ENCODE data around the gene CDH22.

The CDH22 gene

GRCh38 chr20:46311719-46312074, 3.4 kb upstream of the CDH22 start:
- H3K36me3 ChIP-seq (ENCODE audit: control insufficient read depth, insufficient read depth, low read length) = no peaks in the 10 kb centered on the region
- no peak overlapping the region for H3K4me3 ChIP-seq (ENCODE audit: low read length)
- no peaks in the 10 kb centered on the region for H3K9me3 ChIP-seq (ENCODE audit: control insufficient read depth, low read length)
- peaks cover 97% of the 10 kb centered on the region for H3K27me3 ChIP-seq (ENCODE audit: control insufficient read depth, insufficient read depth, low read length)
- H3K9ac ChIP-seq (ENCODE audit: low read length) = no peak overlapping the region
- H3K4me1 ChIP-seq (ENCODE audit: control insufficient read depth, insufficient read depth, low read length) = peaks cover 12% of the 10 kb centered on the region

GRCh38 chr20:46311039-46311650, 2.8 kb upstream of the CDH22 start:
- no peaks in the 10 kb centered on the region for H3K9me3 ChIP-seq (ENCODE audit: control insufficient read depth, low read length)
- H3K27me3 ChIP-seq (ENCODE audit: control insufficient read depth, insufficient read depth, low read length) = peaks cover 97% of the 10 kb centered on the region
- no peaks in the 10 kb centered on the region for H3K36me3 ChIP-seq (ENCODE audit: control insufficient read depth, insufficient read depth, low read length)
- H3K4me3 ChIP-seq (ENCODE audit: low read length) = no peak overlapping the region
- peaks cover 15% of the 10 kb centered on the region for H3K4me1 ChIP-seq (ENCODE audit: control insufficient read depth, insufficient read depth, low read length)
- H3K9ac ChIP-seq (ENCODE audit: low read length) = no peak overlapping the region

GRCh38 chr20:46309945-46310344, 1.6 kb upstream of the CDH22 start:
- Histone ChIP-seq H3K9me3 (ENCODE audit: control insufficient read depth, low read length) (no peaks in the 10 kb centered on the region), H3K4me3 (ENCODE audit: low read length) (no peak overlapping the region), H3K36me3 (ENCODE audit: control insufficient read depth, insufficient read depth, low read length) (no peaks in the 10 kb centered on the region), H3K9ac (ENCODE audit: low read length) (no peak overlapping the region), H3K27me3 (ENCODE audit: control insufficient read depth, insufficient read depth, low read length) (peaks cover 96% of the 10 kb centered on the region), H3K4me1 (ENCODE audit: control insufficient read depth, insufficient read depth, low read length) (peaks cover 26% of the 10 kb centered on the region)

- peaks cover 28% of the 10 kb centered on the region for H3K4me1 ChIP-seq (ENCODE audit: control insufficient read depth, insufficient read depth, low read length)
- H3K9ac ChIP-seq (ENCODE audit: low read length) = no peak overlapping the region
- no peaks in the 10 kb centered on the region for H3K9me3 ChIP-seq (ENCODE audit: control insufficient read depth, low read length)
- no peaks in the 10 kb centered on the region for H3K36me3 ChIP-seq (ENCODE audit: control insufficient read depth, insufficient read depth, low read length)
- peaks cover 77% of the 10 kb centered on the region for H3K27me3 ChIP-seq (ENCODE audit: control insufficient read depth, insufficient read depth, low read length)
- H3K4me3 ChIP-seq (ENCODE audit: low read length) = no peak overlapping the region
These were observed 370 bp downstream of the CDH22 start for GRCh38 chr20:46307999-46308257.

- Histone ChIP-seq H3K4me1 (ENCODE audit: control insufficient read depth, insufficient read depth, low read length) (peaks cover 28% of the 10 kb centered on the region), H3K9ac (ENCODE audit: low read length) (no peak overlapping the region), H3K4me3 (ENCODE audit: low read length) (no peak overlapping the region), H3K36me3 (ENCODE audit: control insufficient read depth, insufficient read depth, low read length) (no peaks in the 10 kb centered on the region), H3K9me3 (ENCODE audit: control insufficient read depth, low read length) (no peaks in the 10 kb centered on the region), H3K27me3 (ENCODE audit: control insufficient read depth, insufficient read depth, low read length) (peaks cover 77% of the 10 kb centered on the region)
These were observed 929 bp downstream of the CDH22 start for GRCh38 chr20:46307139-46307998.

GRCh38 chr20:46306743-46307138, 1.6 kb downstream of the CDH22 start:
- H3K9me3 ChIP-seq (ENCODE audit: control insufficient read depth, low read length) = no peaks in the 10 kb centered on the region
- peaks cover 74% of the 10 kb centered on the region for H3K27me3 ChIP-seq (ENCODE audit: control insufficient read depth, insufficient read depth, low read length)
- no peaks in the 10 kb centered on the region for H3K36me3 ChIP-seq (ENCODE audit: control insufficient read depth, insufficient read depth, low read length)
- H3K4me3 ChIP-seq (ENCODE audit: low read length) = no peak overlapping the region
- H3K4me1 ChIP-seq (ENCODE audit: control insufficient read depth, insufficient read depth, low read length) = peaks cover 28% of the 10 kb centered on the region
- no peak overlapping the region for H3K9ac ChIP-seq (ENCODE audit: low read length)

- Histone ChIP-seq H3K36me3 (ENCODE audit: control insufficient read depth, insufficient read depth, low read length) (no peaks in the 10 kb centered on the region), H3K9ac (ENCODE audit: low read length) (no peak overlapping the region), H3K27me3 (ENCODE audit: control insufficient read depth, insufficient read depth, low read length) (peaks cover 68% of the 10 kb centered on the region), H3K4me3 (ENCODE audit: low read length) (no peak overlapping the region), H3K9me3 (ENCODE audit: control insufficient read depth, low read length) (no peaks in the 10 kb centered on the region), H3K4me1 (ENCODE audit: control insufficient read depth, insufficient read depth, low read length) (peaks cover 28% of the 10 kb centered on the region)
These were observed 2.3 kb downstream of the CDH22 start for GRCh38 chr20:46305973-46306360.

GRCh38 chr20:46305331-46305972, 2.8 kb downstream of the CDH22 start:
- no peak overlapping the region for H3K9ac ChIP-seq (ENCODE audit: low read length)
- peaks cover 28% of the 10 kb centered on the region for H3K4me1 ChIP-seq (ENCODE audit: control insufficient read depth, insufficient read depth, low read length)
- H3K4me3 ChIP-seq (ENCODE audit: low read length) = no peak overlapping the region
- peaks cover 62% of the 10 kb centered on the region for H3K27me3 ChIP-seq (ENCODE audit: control insufficient read depth, insufficient read depth, low read length)
- no peaks in the 10 kb centered on the region for H3K36me3 ChIP-seq (ENCODE audit: control insufficient read depth, insufficient read depth, low read length)
- H3K9me3 ChIP-seq (ENCODE audit: control insufficient read depth, low read length) = no peaks in the 10 kb centered on the region

GRCh38 chr20:46304852-46305251, 3.4 kb downstream of the CDH22 start:
- H3K36me3 ChIP-seq (ENCODE audit: control insufficient read depth, insufficient read depth, low read length) = no peaks in the 10 kb centered on the region
- H3K9ac ChIP-seq (ENCODE audit: low read length) = no peak overlapping the region

GRCh38 chr20:46304361-46304760, 3.9 kb downstream of the CDH22 start:
- no peak overlapping the region for H3K4me3 ChIP-seq (ENCODE audit: low read length)
- H3K4me1 ChIP-seq (ENCODE audit: control insufficient read depth, insufficient read depth, low read length) = peaks cover 28% of the 10 kb centered on the region
- no peaks in the 10 kb centered on the region for H3K36me3 ChIP-seq (ENCODE audit: control insufficient read depth, insufficient read depth, low read length)
- no peaks in the 10 kb centered on the region for H3K9me3 ChIP-seq (ENCODE audit: control insufficient read depth, low read length)
- no peak overlapping the region for H3K9ac ChIP-seq (ENCODE audit: low read length)
- peaks cover 52% of the 10 kb centered on the region for H3K27me3 ChIP-seq (ENCODE audit: control insufficient read depth, insufficient read depth, low read length)

More at GRCh38 chr20:46304852-46305251, 3.4 kb downstream of the CDH22 start:
- Histone ChIP-seq H3K9me3 (ENCODE audit: control insufficient read depth, low read length) (no peaks in the 10 kb centered on the region), H3K4me1 (ENCODE audit: control insufficient read depth, insufficient read depth, low read length) (peaks cover 28% of the 10 kb centered on the region), H3K4me3 (ENCODE audit: low read length) (no peak overlapping the region), H3K27me3 (ENCODE audit: control insufficient read depth, insufficient read depth, low read length) (peaks cover 56% of the 10 kb centered on the region)

- Histone ChIP-seq H3K9me3 (ENCODE audit: control insufficient read depth, low read length) (no peaks in the 10 kb centered on the region), H3K27me3 (ENCODE audit: control insufficient read depth, insufficient read depth, low read length) (peaks cover 42% of the 10 kb centered on the region), H3K36me3 (ENCODE audit: control insufficient read depth, insufficient read depth, low read length) (no peaks in the 10 kb centered on the region), H3K4me1 (ENCODE audit: control insufficient read depth, insufficient read depth, low read length) (peaks cover 28% of the 10 kb centered on the region), H3K9ac (ENCODE audit: low read length) (no peak overlapping the region), H3K4me3 (ENCODE audit: low read length) (no peak overlapping the region)
These were observed 4.9 kb downstream of the CDH22 start for GRCh38 chr20:46303176-46303956.

GRCh38 chr20:46302106-46302505, 6.2 kb downstream of the CDH22 start:
- Histone ChIP-seq H3K9me3 (ENCODE audit: control insufficient read depth, low read length) (no peaks in the 10 kb centered on the region), H3K4me3 (ENCODE audit: low read length) (no peak overlapping the region), H3K4me1 (ENCODE audit: control insufficient read depth, insufficient read depth, low read length) (peaks cover 20% of the 10 kb centered on the region), H3K9ac (ENCODE audit: low read length) (no peak overlapping the region), H3K36me3 (ENCODE audit: control insufficient read depth, insufficient read depth, low read length) (no peaks in the 10 kb centered on the region), H3K27me3 (ENCODE audit: control insufficient read depth, insufficient read depth, low read length) (peaks cover 31% of the 10 kb centered on the region)
